ENCODE measurements around the gene WASF1. TPM values are rescaled to one million over a fixed set of nuclear protein-coding genes. Genes with fewer than 3 reads are reported as not detected.
"Not testable (repeated sequence)": the region's sequence is repeated elsewhere in the genome, so short reads cannot be mapped to it uniquely, and the experiment has no call there.

Gene WASF1
- total and polyA plus RNA-seq, 4 donors: 1.9 to 4.6 (median 3.3) TPM

- Histone ChIP-seq H3K9ac (ENCODE audit: insufficient read depth in 1 of 2, low read length in 2 of 2) (no peak overlapping the region), H3K4me1 (ENCODE audit: control insufficient read depth in 5 of 5, insufficient read depth in 5 of 5, low read length in 5 of 5) (no peaks in the 10 kb centered on the region), H3K27me3 (ENCODE audit: control insufficient read depth in 3 of 3, insufficient read depth in 3 of 3, low read length in 2 of 3) (peaks cover 0 to 5% (median 0%) of the 10 kb centered on the region in 3 donors), H3K36me3 (ENCODE audit: control insufficient read depth in 4 of 4, insufficient read depth in 4 of 4, low read length in 4 of 4) (no peaks in the 10 kb centered on the region), H3K9me3 (ENCODE audit: control insufficient read depth in 4 of 4, insufficient read depth in 3 of 4, low read length in 3 of 4) (peaks cover 0 to 2% (median 0%) of the 10 kb centered on the region in 4 donors), H3K27ac (ENCODE audit: low read depth in 1 of 2, low read length in 1 of 2) (no peak overlapping the region), H3K4me3 (no peak overlapping the region)
- DNase-seq (no peak), ATAC-seq (ENCODE audit: insufficient read depth, low FRiP score) (no peak)
- TF ChIP-seq, protein P1, sequence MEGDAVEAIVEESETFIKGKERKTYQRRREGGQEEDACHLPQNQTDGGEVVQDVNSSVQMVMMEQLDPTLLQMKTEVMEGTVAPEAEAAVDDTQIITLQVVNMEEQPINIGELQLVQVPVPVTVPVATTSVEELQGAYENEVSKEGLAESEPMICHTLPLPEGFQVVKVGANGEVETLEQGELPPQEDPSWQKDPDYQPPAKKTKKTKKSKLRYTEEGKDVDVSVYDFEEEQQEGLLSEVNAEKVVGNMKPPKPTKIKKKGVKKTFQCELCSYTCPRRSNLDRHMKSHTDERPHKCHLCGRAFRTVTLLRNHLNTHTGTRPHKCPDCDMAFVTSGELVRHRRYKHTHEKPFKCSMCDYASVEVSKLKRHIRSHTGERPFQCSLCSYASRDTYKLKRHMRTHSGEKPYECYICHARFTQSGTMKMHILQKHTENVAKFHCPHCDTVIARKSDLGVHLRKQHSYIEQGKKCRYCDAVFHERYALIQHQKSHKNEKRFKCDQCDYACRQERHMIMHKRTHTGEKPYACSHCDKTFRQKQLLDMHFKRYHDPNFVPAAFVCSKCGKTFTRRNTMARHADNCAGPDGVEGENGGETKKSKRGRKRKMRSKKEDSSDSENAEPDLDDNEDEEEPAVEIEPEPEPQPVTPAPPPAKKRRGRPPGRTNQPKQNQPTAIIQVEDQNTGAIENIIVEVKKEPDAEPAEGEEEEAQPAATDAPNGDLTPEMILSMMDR (IDR thresholded peaks at IDR 0.05; ENCODE audit: control extremely low read depth, extremely low read depth): no peak
Measured at GRCh38 chr6:110130362-110130761, 49.1 kb downstream of the WASF1 start.

DNA sequence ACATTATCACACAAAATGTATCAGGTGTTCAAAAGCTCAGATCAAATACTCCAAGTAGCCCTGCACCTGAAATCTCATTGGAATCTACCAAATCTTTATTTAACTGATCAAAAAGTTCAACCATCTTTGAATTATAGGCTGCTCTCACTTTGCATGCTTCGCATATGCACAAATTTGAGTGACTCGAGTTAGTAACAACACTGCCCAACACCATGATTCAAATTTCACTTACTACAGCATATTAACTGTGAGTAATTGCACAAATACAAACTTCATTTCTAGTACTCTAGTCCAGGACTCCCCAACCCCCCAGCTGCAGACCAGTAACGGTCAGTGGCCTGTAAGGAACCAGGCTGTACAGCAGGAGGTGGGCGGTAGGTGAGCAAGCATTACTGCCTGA is 51.1 kb downstream of the WASF1 start:
- DNase-seq (no peak), ATAC-seq (ENCODE audit: insufficient read depth, low FRiP score) (no peak)
- no peaks in the 10 kb centered on the region for H3K36me3 ChIP-seq (ENCODE audit: control insufficient read depth in 4 of 4, insufficient read depth in 4 of 4, low read length in 4 of 4)
- H3K4me1 ChIP-seq (ENCODE audit: control insufficient read depth in 5 of 5, insufficient read depth in 5 of 5, low read length in 5 of 5): no peaks in the 10 kb centered on the region
- no peak overlapping the region for H3K4me3 ChIP-seq
- 88 to 91% methylated on average over 4 of the region's 4 CpGs for WGBS, 2 donors
- H3K9ac ChIP-seq (ENCODE audit: insufficient read depth in 1 of 2, low read length in 2 of 2): no peak overlapping the region
- H3K9me3 ChIP-seq (ENCODE audit: control insufficient read depth in 4 of 4, insufficient read depth in 3 of 4, low read length in 3 of 4): peaks cover 0 to 2% (median 0%) of the 10 kb centered on the region in 4 donors
- no peak overlapping the region for H3K27ac ChIP-seq (ENCODE audit: low read depth in 1 of 2, low read length in 1 of 2)
- TF ChIP-seq, protein P1 (IDR thresholded peaks at IDR 0.05; ENCODE audit: control extremely low read depth, extremely low read depth): no peak
- H3K27me3 ChIP-seq (ENCODE audit: control insufficient read depth in 3 of 3, insufficient read depth in 3 of 3, low read length in 2 of 3): peaks cover 0 to 5% (median 0%) of the 10 kb centered on the region in 3 donors

DNA sequence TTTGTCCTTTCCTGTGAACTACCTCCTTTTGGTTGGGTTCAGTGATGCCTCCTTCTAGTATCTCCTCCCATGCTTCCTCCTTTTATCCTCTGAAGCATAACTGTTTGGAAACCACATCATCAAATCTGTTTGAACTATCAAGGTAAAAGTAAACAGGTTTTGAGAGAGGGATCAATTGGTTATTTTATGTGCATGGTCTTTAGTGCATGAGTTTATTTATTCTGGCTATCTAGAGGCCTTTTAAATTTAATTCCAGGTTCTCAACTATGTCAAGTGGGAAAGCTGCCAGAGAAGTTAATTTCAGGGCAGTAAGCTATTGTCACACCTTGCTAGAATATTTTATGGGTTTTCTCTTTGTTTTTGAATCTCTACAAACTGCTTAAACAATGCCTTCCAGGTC is 54.1 kb downstream of the WASF1 start:
- no peak overlapping the region for H3K4me3 ChIP-seq
- TF ChIP-seq, protein P1 (IDR thresholded peaks at IDR 0.05; ENCODE audit: control extremely low read depth, extremely low read depth): no peak
- ATAC-seq (ENCODE audit: insufficient read depth, low FRiP score) (no peak), DNase-seq (peak in 1 of 3 donors; percentile 3)
- H3K27ac ChIP-seq (ENCODE audit: low read depth in 1 of 2, low read length in 1 of 2): no peak overlapping the region
- no peak overlapping the region for H3K9ac ChIP-seq (ENCODE audit: insufficient read depth in 1 of 2, low read length in 2 of 2)
- peaks cover 0 to 7% (median 0%) of the 10 kb centered on the region in 3 donors for H3K27me3 ChIP-seq (ENCODE audit: control insufficient read depth in 3 of 3, insufficient read depth in 3 of 3, low read length in 2 of 3)
- no peaks in the 10 kb centered on the region for H3K4me1 ChIP-seq (ENCODE audit: control insufficient read depth in 5 of 5, insufficient read depth in 5 of 5, low read length in 5 of 5)
- H3K9me3 ChIP-seq (ENCODE audit: control insufficient read depth in 4 of 4, insufficient read depth in 3 of 4, low read length in 3 of 4): peaks cover 0 to 2% (median under 1%) of the 10 kb centered on the region in 4 donors
- peaks cover 0 to 2% (median 0%) of the 10 kb centered on the region in 4 donors for H3K36me3 ChIP-seq (ENCODE audit: control insufficient read depth in 4 of 4, insufficient read depth in 4 of 4, low read length in 4 of 4)

DNA sequence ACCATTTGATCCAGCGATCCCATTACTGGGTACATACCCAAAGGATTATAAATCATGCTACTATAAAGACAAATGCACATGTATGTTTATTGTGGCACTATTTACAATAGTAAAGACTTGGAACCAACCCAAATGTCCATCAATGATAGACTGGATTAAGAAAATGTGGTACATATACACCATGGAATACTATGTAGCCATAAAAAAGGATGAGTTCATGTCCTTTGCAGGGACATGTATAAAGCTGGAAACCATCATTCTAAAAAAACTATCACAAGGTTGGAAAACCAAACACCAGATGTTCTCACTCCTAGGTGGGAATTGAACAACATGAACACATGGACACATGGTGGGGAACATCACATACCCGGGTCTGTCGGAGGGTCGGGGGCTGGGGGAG is 57.8 kb downstream of the WASF1 start:
- not testable (repeated sequence) for H3K27me3 ChIP-seq (ENCODE audit: control insufficient read depth in 3 of 3, insufficient read depth in 3 of 3, low read length in 2 of 3); H3K9me3 ChIP-seq (ENCODE audit: control insufficient read depth in 4 of 4, insufficient read depth in 3 of 4, low read length in 3 of 4); ATAC-seq (ENCODE audit: insufficient read depth, low FRiP score); DNase-seq; H3K4me3 ChIP-seq; H3K36me3 ChIP-seq (ENCODE audit: control insufficient read depth in 4 of 4, insufficient read depth in 4 of 4, low read length in 4 of 4); H3K27ac ChIP-seq (ENCODE audit: low read depth in 1 of 2, low read length in 1 of 2); H3K4me1 ChIP-seq (ENCODE audit: control insufficient read depth in 5 of 5, insufficient read depth in 5 of 5, low read length in 5 of 5); H3K9ac ChIP-seq (ENCODE audit: insufficient read depth in 1 of 2, low read length in 2 of 2)
- WGBS, 2 donors: 96 to 98% methylated on average over 4 of the region's 4 CpGs
